ENCODE results near the gene ZNF286A.
"Not testable (repeated sequence)": the region's sequence is repeated elsewhere in the genome, so short reads cannot be mapped to it uniquely, and the experiment has no call there.

Gene ZNF286A

DNA sequence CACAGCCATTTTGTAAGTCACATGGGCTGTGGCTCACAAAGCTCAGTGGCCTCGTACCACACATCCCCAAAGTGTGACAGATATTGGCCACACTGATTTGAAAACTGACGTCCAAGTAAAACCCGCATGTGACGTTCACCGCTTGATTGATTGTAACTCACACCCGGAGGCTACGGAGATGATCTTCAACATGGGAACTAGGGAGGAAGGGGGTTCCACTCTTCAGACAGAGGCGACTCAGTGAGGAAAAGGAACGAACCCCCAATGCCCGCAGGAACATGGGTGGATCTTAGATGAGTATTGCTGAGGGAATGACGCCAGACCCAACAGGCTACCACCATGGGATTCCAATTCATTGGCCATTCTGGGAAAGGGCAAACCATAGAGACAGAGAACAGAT, 39.7 kb downstream of the ZNF286A start:
- H3K9ac ChIP-seq (ENCODE audit: low read length in 2 of 2); H3K27ac ChIP-seq (ENCODE audit: low read length); H3K4me1 ChIP-seq (ENCODE audit: control insufficient read depth, insufficient read depth, low read length); H3K36me3 ChIP-seq (ENCODE audit: control insufficient read depth in 2 of 2, insufficient read depth in 2 of 2, low read length in 2 of 2); H3K4me3 ChIP-seq (ENCODE audit: low read length in 2 of 2); H3K9me3 ChIP-seq (ENCODE audit: control insufficient read depth in 2 of 2, low read length in 2 of 2); H3K27me3 ChIP-seq (ENCODE audit: control insufficient read depth in 1 of 2, insufficient read depth in 2 of 2, low read length in 2 of 2): not testable (repeated sequence)

DNA sequence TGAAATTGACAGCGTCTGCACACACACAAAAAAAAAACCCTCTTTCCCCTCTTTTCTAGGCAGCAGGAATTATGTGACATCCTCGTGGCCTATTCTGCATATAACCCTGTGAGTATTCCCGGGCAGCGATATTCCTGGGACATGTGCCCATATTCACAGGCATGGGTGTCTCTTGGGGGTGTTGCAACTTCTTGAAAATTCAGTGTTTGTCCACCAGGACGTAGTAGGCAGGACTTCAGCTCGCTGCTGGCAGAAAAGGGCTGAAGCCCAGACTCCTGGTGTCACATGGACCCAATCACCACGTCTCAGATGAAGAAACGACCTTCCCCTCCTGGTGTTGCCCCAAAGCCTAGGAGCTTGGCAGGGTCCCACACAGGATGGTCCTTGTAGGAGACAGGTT, 40.5 kb downstream of the ZNF286A start:
- H3K4me1 ChIP-seq (ENCODE audit: control insufficient read depth, insufficient read depth, low read length); H3K9me3 ChIP-seq (ENCODE audit: control insufficient read depth in 2 of 2, low read length in 2 of 2); H3K27ac ChIP-seq (ENCODE audit: low read length); H3K36me3 ChIP-seq (ENCODE audit: control insufficient read depth in 2 of 2, insufficient read depth in 2 of 2, low read length in 2 of 2); H3K9ac ChIP-seq (ENCODE audit: low read length in 2 of 2); H3K4me3 ChIP-seq (ENCODE audit: low read length in 2 of 2); H3K27me3 ChIP-seq (ENCODE audit: control insufficient read depth in 1 of 2, insufficient read depth in 2 of 2, low read length in 2 of 2): not testable (repeated sequence)

DNA sequence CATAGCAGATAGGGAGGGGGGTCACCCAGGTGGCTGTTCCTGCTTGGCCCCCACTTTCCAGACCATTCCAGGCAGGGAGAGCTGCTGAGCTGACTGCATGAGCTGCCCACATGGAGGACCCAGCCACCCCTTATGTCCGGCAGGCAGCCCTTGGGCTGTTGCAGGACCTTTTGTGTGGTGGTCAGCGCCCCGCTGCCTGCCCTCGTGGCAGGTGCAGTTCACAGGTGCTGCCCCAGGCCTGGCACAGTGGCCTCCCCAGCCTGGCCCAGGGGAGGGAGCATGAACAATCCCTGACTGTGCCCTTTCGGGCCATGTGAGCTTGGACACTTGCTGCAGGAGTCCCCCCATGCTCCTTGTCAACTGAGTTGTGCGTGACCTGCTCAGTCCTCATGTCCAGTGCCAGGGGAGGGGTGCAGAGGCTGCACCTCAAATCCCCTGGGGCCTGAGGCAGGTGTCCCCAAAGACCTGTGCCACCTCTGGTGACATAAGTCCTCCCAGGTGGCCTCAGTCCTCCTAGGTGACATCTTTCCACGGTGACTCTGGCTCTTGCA, 41.1 kb downstream of the ZNF286A start:
- no peak overlapping the region for H3K9ac ChIP-seq (ENCODE audit: low read length in 2 of 2)
- peaks cover 4% of the 10 kb centered on the region for H3K4me1 ChIP-seq (ENCODE audit: control insufficient read depth, insufficient read depth, low read length)
- no peaks in the 10 kb centered on the region for H3K9me3 ChIP-seq (ENCODE audit: control insufficient read depth in 2 of 2, low read length in 2 of 2)
- no peaks in the 10 kb centered on the region for H3K27me3 ChIP-seq (ENCODE audit: control insufficient read depth in 1 of 2, insufficient read depth in 2 of 2, low read length in 2 of 2)
- no peak overlapping the region for H3K4me3 ChIP-seq (ENCODE audit: low read length in 2 of 2)
- H3K36me3 ChIP-seq (ENCODE audit: control insufficient read depth in 2 of 2, insufficient read depth in 2 of 2, low read length in 2 of 2): no peaks in the 10 kb centered on the region
- H3K27ac ChIP-seq (ENCODE audit: low read length): no peak overlapping the region

DNA sequence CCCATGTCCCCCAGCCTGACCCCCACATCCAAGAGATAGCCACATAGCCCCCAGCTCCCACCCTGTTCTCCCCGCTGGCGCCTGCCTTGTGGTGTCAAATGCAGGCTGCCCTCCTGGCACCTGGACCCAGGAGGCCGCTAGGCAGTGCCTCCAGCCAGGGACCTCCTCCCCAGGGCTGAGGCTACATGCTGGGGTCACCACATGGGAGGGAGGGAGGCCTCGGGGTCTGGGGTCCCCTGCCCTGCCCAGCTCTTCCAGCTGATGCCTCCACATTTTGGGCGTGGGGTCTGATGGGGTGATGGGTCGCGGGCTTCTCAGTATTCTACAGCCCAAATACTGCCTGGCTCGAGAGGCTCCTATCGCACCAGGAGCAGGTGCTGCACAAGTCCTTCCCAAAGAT, 42.1 kb downstream of the ZNF286A start:
- no peaks in the 10 kb centered on the region for H3K36me3 ChIP-seq (ENCODE audit: control insufficient read depth in 2 of 2, insufficient read depth in 2 of 2, low read length in 2 of 2)
- peaks cover 4% of the 10 kb centered on the region for H3K4me1 ChIP-seq (ENCODE audit: control insufficient read depth, insufficient read depth, low read length)
- H3K9me3 ChIP-seq (ENCODE audit: control insufficient read depth in 2 of 2, low read length in 2 of 2): no peaks in the 10 kb centered on the region
- no peak overlapping the region for H3K27ac ChIP-seq (ENCODE audit: low read length)
- H3K4me3 ChIP-seq (ENCODE audit: low read length in 2 of 2): no peak overlapping the region
- no peak overlapping the region for H3K9ac ChIP-seq (ENCODE audit: low read length in 2 of 2)
- H3K27me3 ChIP-seq (ENCODE audit: control insufficient read depth in 1 of 2, insufficient read depth in 2 of 2, low read length in 2 of 2): no peaks in the 10 kb centered on the region

DNA sequence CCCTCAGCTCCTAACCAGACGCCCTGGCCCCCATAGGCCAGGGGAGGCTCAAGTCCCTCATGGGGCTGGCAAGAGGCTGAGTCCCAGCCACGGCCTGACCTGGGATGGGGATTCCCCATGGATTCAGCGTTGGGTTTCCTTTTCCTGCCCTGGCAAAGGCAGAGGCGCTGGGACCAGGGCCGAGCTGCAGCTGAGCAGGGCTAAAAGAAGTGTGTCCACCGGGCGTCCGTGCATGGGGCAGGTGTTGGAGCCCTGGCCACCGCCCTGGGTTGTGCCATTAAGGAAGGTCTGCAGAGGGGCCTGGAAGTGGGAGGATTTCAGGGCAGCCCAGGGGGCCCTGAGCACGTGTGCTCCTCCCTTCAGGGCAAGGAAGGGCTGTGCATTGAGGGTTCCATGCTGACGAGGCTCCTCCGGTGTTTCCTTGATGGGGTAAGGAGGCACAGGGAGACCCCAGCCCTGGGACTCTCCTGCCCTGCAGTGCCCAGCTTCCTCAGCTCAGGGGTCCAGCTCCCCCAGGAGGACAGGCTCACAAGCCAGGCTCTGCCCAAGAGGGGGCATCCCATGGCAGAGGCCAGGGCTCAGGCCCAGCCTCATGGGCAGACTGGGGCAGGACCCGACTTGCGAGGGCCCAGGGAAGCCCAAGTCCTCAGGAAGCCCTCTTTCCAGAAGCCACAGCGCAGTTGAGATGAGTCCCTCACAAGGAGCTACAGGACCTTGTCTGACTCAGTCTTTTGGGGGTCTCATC, 42.7 kb downstream of the ZNF286A start:
- Histone ChIP-seq H3K9me3 (ENCODE audit: control insufficient read depth in 2 of 2, low read length in 2 of 2) (no peaks in the 10 kb centered on the region), H3K4me1 (ENCODE audit: control insufficient read depth, insufficient read depth, low read length) (peaks cover 4% of the 10 kb centered on the region), H3K9ac (ENCODE audit: low read length in 2 of 2) (no peak overlapping the region)

DNA sequence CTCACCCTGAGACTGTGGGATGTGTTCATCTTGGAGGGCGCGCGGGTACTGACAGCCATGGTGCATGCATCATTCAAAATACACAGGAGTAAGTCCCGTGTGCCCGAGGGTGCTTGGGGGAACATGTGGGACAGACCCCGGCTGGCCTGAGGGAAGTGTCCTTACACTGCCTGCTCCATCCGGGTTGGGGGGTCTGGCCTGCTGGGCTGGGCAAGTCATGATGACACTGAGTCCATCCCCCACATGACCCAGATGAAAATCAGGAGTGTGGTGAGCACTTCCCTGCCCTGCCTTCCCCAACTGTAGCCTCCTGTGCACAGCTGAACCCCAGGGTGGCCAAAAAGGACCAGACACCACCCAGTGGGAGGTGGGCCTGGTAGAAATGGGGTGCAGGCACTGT, 43.4 kb downstream of the ZNF286A start:
- H3K4me1 ChIP-seq (ENCODE audit: control insufficient read depth, insufficient read depth, low read length): peaks cover 4% of the 10 kb centered on the region
- H3K9ac ChIP-seq (ENCODE audit: low read length in 2 of 2): no peak overlapping the region
- H3K27ac ChIP-seq (ENCODE audit: low read length): no peak overlapping the region
- no peaks in the 10 kb centered on the region for H3K27me3 ChIP-seq (ENCODE audit: control insufficient read depth in 1 of 2, insufficient read depth in 2 of 2, low read length in 2 of 2)
- no peaks in the 10 kb centered on the region for H3K36me3 ChIP-seq (ENCODE audit: control insufficient read depth in 2 of 2, insufficient read depth in 2 of 2, low read length in 2 of 2)
- H3K4me3 ChIP-seq (ENCODE audit: low read length in 2 of 2): no peak overlapping the region
- H3K9me3 ChIP-seq (ENCODE audit: control insufficient read depth in 2 of 2, low read length in 2 of 2): no peaks in the 10 kb centered on the region

More for the DNA sequence above, 42.7 kb downstream of the ZNF286A start:
- Histone ChIP-seq H3K36me3 (ENCODE audit: control insufficient read depth in 2 of 2, insufficient read depth in 2 of 2, low read length in 2 of 2) (no peaks in the 10 kb centered on the region), H3K27ac (ENCODE audit: low read length) (no peak overlapping the region), H3K27me3 (ENCODE audit: control insufficient read depth in 1 of 2, insufficient read depth in 2 of 2, low read length in 2 of 2) (no peaks in the 10 kb centered on the region), H3K4me3 (ENCODE audit: low read length in 2 of 2) (no peak overlapping the region)

DNA sequence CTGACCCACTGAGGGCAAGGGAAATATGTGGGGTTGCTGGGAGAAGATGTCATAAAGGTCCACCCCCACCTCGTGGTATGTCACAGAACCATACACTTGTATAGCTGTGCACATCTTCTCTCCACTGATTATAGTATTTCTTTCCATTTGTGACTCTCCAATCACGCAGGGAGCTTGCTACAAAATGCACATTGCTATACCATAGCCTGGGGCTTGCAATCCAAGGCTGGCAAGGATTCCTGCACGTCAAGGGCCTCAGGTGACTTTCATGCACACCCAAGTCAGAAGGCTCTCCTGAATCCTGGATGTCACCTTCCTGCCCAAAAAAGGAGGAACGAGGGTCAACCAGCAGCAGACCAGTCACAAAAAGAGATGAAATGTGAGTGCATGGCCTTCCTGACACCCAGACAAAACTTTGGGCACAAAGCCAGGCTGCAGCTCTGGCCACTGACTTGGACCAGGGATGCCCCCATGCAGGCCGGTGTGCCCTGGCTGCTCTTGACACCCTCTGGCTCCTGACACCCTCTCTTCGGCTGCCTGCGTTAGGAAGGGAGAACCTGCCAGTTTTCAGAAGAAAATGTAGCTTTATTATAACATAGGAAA, 44.6 kb downstream of the ZNF286A start:
- H3K4me3 ChIP-seq (ENCODE audit: low read length in 2 of 2): no peak overlapping the region
- H3K36me3 ChIP-seq (ENCODE audit: control insufficient read depth in 2 of 2, insufficient read depth in 2 of 2, low read length in 2 of 2): no peaks in the 10 kb centered on the region
- no peak overlapping the region for H3K9ac ChIP-seq (ENCODE audit: low read length in 2 of 2)
- H3K9me3 ChIP-seq (ENCODE audit: control insufficient read depth in 2 of 2, low read length in 2 of 2): no peaks in the 10 kb centered on the region
- H3K27ac ChIP-seq (ENCODE audit: low read length): no peak overlapping the region
- no peaks in the 10 kb centered on the region for H3K27me3 ChIP-seq (ENCODE audit: control insufficient read depth in 1 of 2, insufficient read depth in 2 of 2, low read length in 2 of 2)
- peaks cover 4% of the 10 kb centered on the region for H3K4me1 ChIP-seq (ENCODE audit: control insufficient read depth, insufficient read depth, low read length)

DNA sequence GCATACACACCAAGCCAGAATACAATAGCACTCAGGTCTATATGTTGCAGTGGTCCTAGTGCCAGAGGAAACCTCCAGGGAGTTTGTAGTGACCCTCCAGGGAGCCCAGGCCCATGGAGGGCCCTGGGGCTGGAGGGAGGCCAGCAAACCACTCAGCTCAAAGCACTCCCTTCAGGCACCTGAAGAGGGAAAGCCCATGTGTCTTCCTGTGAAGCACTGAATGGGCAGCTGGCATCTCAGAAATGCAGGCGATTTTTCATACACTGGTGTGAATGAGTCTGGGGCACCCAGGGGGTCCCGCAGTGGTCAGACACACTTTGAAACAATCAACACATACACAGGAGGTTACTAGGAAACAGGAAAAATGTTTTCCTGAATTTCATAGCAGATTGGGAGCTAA, 45.3 kb downstream of the ZNF286A start:
- Histone ChIP-seq H3K9me3 (ENCODE audit: control insufficient read depth in 2 of 2, low read length in 2 of 2) (no peaks in the 10 kb centered on the region), H3K27ac (ENCODE audit: low read length) (peak overlapping the region; percentile 11), H3K27me3 (ENCODE audit: control insufficient read depth in 1 of 2, insufficient read depth in 2 of 2, low read length in 2 of 2) (no peaks in the 10 kb centered on the region), H3K36me3 (ENCODE audit: control insufficient read depth in 2 of 2, insufficient read depth in 2 of 2, low read length in 2 of 2) (no peaks in the 10 kb centered on the region), H3K9ac (ENCODE audit: low read length in 2 of 2) (no peak overlapping the region), H3K4me3 (ENCODE audit: low read length in 2 of 2) (no peak overlapping the region), H3K4me1 (ENCODE audit: control insufficient read depth, insufficient read depth, low read length) (peaks cover 4% of the 10 kb centered on the region)

DNA sequence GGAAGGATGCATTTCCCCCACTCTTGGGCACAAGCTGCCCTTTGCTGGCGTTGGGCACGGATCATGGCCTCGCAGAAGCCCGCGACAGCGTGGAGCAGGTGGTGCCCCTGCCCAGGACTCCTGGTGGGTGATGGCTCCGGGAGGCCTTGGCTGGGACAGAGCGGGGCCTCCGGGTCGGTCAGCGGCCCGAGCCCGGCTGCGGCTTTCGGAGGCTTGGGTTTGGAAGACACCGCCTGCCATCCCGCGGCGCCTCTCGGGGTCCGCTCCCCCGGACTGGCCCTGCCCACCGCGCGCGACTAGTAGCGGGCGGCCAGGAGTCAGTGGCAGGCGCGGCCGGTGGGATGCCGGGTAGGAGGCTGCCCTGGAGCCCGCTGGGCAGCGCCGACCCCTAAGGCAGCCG, 49.9 kb downstream of the ZNF286A start:
- H3K27ac ChIP-seq (ENCODE audit: low read length); H3K9ac ChIP-seq (ENCODE audit: low read length in 2 of 2); H3K4me1 ChIP-seq (ENCODE audit: control insufficient read depth, insufficient read depth, low read length); H3K4me3 ChIP-seq (ENCODE audit: low read length in 2 of 2); H3K9me3 ChIP-seq (ENCODE audit: control insufficient read depth in 2 of 2, low read length in 2 of 2); H3K27me3 ChIP-seq (ENCODE audit: control insufficient read depth in 1 of 2, insufficient read depth in 2 of 2, low read length in 2 of 2); H3K36me3 ChIP-seq (ENCODE audit: control insufficient read depth in 2 of 2, insufficient read depth in 2 of 2, low read length in 2 of 2): not testable (repeated sequence)

DNA sequence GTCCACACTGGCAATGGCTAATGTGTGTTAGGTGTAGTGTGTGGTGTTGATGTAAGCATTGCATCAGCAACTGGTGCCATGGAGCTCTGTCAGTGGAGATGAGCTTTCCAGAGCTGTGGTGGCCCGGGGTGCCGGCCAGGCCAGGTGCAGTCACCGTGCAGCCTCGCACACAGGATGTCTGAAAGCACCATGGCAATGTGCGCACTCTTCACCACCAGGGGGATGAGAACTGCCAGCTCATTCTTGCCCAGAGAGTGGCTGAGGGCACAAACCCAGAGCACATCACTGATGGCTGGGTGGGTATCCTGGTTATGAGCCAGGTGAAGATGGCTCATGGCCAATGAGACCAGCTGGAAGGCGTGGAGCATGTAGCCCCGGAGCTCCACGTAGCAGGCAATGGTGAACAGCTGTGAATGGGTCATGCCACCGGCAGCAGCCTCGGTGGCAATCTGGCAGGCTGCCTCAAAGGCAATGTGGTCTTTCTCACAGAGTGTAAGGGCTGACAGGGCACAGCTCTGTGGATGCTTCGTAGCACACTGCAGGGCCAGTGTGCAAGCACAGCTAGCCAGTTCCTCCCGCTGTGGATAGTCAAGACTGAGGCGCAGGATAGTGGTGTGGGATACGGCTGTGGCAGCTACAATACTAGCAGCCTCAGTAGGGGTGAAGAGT, 69.4 kb downstream of the ZNF286A start:
- H3K9me3 ChIP-seq (ENCODE audit: control insufficient read depth in 2 of 2, low read length in 2 of 2); H3K9ac ChIP-seq (ENCODE audit: low read length in 2 of 2); H3K27me3 ChIP-seq (ENCODE audit: control insufficient read depth in 1 of 2, insufficient read depth in 2 of 2, low read length in 2 of 2); H3K4me1 ChIP-seq (ENCODE audit: control insufficient read depth, insufficient read depth, low read length); H3K36me3 ChIP-seq (ENCODE audit: control insufficient read depth in 2 of 2, insufficient read depth in 2 of 2, low read length in 2 of 2); H3K27ac ChIP-seq (ENCODE audit: low read length); H3K4me3 ChIP-seq (ENCODE audit: low read length in 2 of 2): not testable (repeated sequence)
